Choroid plexus epithelial cell (primary cell): Measurements from ENCODE around the gene WDR73.
A peak's percentile ranks its signal among the peaks of the same experiment; 100 is the strongest.

Experiments used
- DNase-seq: peaks from one replicate; pipeline ENCODE4 v3.0.0-alpha.2; 2010; ENCODE audit warnings: low read depth
- H3K4me3 ChIP-seq: 2 replicates; pipeline ENCODE4 v1.5.1; 2011; ENCODE audit warnings: low read depth, mild to moderate bottlenecking, control low read depth, low read length, moderate library complexity
- TF ChIP-seq, protein P1 (sequence below): conservative IDR thresholded peaks from 2 replicates; pipeline ENCODE4 v1.5.1; 2011; ENCODE audit warnings: low read depth, mild to moderate bottlenecking, control low read depth, inconsistent platforms, low read length, moderate library complexity

Gene WDR73

DNA sequence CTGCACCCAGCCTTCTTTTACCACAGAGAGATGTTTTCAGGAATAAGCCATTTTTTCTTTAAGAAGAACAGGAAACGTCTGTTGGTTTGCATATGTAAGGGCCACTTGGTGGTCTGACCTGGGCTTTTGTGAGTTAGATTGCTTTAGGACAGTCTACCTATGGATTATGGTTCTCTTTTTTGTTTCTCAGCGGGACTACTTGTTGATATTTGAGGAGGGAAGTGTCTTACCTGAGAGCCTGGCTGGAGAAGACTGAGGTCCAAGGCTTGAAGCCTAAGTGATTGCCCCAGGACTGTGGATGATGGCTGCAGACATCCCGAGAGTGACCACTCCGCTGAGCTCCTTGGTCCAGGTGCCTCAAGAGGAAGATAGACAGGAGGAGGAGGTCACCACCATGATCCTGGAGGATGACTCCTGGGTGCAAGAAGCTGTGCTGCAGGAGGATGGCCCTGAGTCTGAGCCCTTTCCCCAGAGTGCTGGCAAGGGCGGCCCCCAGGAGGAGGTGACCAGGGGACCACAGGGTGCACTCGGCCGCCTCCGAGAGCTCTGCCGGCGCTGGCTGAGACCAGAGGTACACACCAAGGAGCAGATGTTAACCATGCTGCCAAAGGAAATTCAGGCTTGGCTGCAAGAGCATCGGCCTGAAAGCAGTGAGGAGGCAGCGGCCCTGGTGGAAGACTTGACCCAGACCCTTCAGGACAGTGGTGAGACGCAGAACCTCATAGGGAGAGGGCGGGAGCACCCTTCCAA, 50.3 kb downstream of the WDR73 start:
- TF ChIP-seq, protein P1, sequence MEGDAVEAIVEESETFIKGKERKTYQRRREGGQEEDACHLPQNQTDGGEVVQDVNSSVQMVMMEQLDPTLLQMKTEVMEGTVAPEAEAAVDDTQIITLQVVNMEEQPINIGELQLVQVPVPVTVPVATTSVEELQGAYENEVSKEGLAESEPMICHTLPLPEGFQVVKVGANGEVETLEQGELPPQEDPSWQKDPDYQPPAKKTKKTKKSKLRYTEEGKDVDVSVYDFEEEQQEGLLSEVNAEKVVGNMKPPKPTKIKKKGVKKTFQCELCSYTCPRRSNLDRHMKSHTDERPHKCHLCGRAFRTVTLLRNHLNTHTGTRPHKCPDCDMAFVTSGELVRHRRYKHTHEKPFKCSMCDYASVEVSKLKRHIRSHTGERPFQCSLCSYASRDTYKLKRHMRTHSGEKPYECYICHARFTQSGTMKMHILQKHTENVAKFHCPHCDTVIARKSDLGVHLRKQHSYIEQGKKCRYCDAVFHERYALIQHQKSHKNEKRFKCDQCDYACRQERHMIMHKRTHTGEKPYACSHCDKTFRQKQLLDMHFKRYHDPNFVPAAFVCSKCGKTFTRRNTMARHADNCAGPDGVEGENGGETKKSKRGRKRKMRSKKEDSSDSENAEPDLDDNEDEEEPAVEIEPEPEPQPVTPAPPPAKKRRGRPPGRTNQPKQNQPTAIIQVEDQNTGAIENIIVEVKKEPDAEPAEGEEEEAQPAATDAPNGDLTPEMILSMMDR = no peak
- no peak for DNase-seq
- no peak overlapping the region for H3K4me3 ChIP-seq

DNA sequence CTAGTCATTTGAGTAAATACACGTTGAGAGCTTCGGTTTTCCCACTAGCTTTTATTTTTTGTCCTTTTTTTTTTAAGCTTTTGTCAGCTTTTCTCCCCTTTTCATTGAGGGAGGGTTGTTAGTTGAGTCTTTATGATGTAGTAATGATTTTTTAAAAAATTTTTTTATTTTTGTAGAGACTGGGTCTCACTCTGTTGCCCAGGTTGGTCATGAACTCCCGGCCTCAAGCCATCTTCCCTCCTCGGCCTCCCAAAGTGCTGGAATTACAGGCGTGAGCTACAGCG, 52.6 kb downstream of the WDR73 start:
- DNase-seq = no peak
- TF ChIP-seq, protein P1 = no peak
- peak overlapping the region; percentile 99 for H3K4me3 ChIP-seq

GRCh38 chr15:84600687-84601554, 53.2 kb downstream of the WDR73 start, which contains the start of gene ZSCAN2:
TSS of gene ZSCAN2 (plus strand) at chr15:84601009. CDS start at chr15:84603928, 2,919 bp downstream.
- peak within 1 kb of the TSS; percentile 99 for H3K4me3 ChIP-seq
- peak; percentile 94 for DNase-seq
- TF ChIP-seq, protein P1 = no peak

- TF ChIP-seq, protein P1 = no peak
- H3K4me3 ChIP-seq = peak overlapping the region; percentile 99
- peak; percentile 89 for DNase-seq
Measured at GRCh38 chr15:84600331-84600686, 53.8 kb downstream of the WDR73 start.

DNA sequence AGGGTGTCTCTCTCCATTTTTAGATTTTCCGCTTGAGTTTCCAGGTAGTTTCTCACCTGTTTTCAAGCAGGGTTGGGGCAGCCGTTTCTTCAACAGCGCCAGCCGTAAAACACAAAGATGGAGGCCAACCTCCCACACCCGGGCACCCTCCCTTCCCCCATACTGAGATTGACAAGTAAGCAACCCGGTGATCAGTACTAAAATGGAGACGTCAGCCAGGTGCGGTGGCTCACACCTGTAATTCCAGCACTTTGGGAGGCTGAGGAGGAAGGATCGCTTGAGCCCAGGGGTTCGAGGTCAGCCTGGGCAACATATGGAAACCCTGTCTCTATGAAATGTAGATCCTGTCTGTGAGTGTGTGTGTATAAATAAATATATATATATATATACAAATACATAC, 54.2 kb downstream of the WDR73 start:
- TF ChIP-seq, protein P1 = no peak
- DNase-seq = no peak
- no peak overlapping the region for H3K4me3 ChIP-seq

DNA sequence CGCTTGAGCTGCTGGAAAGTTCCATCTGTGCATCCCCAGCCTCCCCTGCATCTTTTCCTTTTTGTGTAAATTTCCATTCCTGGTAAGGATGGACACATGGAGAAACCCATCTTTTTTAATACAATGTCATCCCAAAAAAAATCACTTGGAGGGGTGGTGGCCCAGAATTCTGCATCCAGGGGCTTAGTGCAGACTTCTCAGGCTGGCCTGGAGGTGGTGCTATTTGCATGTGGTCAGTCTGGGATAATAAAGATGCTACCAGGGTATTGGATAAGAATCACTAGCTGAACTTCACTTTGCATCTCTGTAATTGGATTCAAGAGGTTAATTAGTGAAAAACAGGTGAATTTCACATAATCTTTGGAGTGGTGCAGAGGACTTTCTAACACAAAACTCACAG, 55.1 kb downstream of the WDR73 start:
- DNase-seq = peak; percentile 84
- H3K4me3 ChIP-seq = no peak overlapping the region
- TF ChIP-seq, protein P1 = peak; percentile 89
